AG20443 (cell line): ENCODE data around the gene EPB41.
"Not testable (repeated sequence)": the region's sequence is repeated elsewhere in the genome, so short reads cannot be mapped to it uniquely, and the experiment has no call there.

Experiments used
- DNase-seq: peaks from one replicate; pipeline ENCODE4 v3.0.0; 2012; ENCODE audit warnings: low spot score, mixed read lengths

Gene EPB41

DNA sequence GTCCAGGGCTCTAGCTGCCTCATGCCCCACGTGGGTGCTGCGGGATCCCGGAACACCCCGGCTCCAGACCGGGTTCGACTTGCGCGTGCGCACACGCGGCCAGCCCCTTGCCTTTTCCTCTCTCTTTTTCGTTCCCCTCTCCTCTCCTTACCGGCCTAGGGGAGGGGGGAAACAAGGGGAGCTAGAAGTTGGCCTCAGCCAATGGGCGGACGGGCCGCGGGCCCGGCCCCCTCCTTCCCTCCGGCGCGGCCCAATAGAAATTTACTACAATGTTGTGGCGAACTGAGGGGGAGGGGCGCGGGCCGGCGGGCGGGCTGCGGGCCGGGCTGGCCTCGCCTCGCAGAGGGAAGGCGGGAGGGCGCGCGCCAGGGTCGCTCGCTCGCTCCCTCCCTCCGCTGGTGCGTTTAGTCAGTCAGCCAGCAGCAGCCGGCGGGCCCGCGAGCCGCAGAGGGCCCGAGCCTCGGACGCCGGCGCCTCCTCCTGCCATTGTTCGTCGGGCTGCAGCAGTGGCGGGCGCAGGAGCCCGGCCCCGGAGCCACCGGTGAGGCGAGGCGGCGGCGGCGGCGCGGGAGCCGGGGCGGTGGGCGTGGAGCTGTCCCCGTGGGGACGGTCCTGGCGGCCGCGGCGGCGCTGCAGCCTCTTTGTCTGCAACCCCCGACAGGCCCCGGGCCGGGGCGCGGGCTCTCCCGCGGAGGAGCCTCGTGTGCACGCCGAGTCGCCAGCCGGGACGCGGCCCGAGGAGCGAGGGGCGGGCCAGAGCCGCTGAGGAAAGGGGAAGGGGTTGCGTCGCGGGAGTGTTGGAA, at the start of gene EPB41:
Gene EPB41, plus strand, starts transcription at position 342 of the 803 bp plus-strand sequence. CDS start 72,869 bp downstream, outside the sequence.
- DNase-seq: peak; percentile 97

DNA sequence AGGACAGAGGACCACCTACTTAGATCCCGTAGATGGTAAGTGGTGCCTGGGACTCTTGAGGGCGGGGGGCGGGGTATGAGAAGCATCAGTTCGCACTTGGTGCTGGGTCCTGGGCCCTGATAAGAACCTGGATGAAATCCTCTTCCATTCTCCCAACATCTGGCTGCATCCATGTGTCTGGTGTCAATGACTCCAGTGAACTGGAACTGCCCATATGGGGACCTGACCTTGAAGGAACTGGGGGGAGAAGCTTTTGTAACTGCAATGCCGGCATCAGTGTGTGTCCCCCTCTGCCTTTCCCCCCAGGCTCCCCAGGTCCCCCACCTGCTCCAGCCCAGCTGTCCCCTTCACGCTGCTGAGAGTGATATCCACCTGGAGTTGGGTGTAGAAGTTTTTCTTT, 49.7 kb upstream of the EPB41 start:
- DNase-seq: no peak

- DNase-seq: no peak
Measured at GRCh38 chr1:28865997-28866650, 48.2 kb upstream of the EPB41 start.

GRCh38 chr1:28867850-28868249, 46.5 kb upstream of the EPB41 start:
- DNase-seq: no peak

DNA sequence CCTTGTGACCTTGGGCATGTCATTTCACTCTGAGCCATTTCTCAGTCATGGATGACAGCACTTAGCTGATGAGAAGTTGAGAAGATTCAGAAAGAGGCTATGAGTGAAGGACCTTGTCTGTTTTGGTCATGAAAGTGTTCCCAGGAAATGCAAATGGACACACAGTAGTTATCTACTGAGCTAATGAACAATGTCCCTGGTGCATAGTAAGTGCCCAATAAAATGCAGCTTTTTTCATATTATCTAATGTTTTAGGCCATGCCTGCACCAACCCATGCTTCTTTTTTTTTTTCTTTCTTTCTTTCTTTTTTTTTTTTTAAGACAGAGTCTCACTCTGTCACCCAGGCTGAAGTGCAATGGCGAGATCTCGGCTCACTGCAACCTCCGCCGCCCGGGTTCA, 44.4 kb upstream of the EPB41 start:
- DNase-seq: no peak

DNA sequence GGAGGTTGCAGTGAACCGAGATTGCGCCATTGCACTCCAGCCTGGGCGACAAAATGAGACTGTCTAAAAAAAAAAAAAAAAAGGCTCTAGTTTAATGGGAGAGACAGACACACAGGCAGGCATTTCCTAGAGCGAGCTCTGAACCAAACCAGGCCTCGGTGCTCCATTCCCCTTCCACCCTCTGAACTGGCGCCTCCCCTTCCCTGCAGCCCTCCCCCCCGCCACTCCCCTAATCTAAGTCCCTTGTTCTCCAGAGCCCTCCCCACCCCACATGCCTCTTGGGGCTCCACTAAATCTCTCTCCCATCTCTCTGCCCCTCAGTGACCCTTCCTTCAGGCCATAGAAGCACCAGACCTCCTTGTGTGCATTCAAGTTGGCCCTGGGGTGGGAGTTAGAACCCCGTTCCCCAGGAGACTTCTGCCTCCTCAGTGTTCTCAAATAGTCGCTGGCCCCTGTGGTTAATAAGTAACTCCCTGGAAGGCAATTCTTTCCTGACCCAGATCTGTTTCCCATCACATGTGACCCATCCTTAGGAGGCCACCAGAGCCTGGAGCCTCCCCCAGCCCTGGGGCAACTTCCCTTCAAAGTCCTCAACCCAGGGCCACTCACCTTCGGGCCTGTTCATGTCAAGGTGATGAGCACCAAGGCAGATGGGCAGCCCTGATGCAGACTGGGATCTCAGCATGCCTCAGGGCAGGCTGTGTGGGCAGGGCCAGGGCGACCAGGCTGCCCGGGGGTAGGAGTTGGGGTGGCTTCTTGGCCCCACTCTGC, 42.6 kb upstream of the EPB41 start:
- DNase-seq: no peak

DNA sequence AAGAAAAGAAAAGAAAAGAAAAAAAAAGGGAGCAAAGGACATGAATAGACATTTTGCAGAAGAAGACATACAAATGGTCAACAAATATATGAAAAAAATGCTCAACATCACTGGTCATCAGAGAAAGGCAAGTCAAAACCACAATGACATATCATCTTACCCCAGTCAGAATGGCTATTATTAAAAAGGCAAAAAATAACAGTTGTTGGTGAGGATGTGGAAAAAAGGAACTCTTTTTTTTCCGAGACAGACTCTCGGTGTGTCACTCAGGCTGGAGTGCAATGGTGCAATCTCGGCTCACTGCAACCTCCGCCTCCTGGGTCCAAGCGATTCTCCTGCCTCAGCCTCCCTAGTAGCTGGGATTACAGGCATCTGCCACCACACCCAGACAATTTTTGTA, 39.2 kb upstream of the EPB41 start:
- not testable (repeated sequence) for DNase-seq

GRCh38 chr1:28877132-28877781, 37.1 kb upstream of the EPB41 start:
- DNase-seq: peak; percentile 86

DNA sequence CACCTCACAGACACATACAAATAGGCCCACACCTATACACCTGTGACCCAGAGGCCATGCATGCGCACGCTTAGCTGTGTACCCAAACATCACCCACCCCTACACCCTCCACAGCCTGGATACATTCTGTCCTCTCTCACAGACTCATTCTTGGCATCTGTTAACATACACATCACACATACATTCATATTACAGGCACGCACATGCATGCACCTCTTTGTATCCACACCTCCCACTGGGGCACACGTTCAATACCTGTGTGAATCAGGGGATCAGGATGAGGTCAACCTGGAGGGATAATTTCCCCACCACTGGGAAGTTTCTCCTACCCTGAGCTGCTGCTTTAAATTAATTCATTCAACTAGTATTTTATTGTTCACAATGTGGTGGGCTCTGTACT, 35.6 kb upstream of the EPB41 start:
- DNase-seq: no peak

GRCh38 chr1:28882009-28882628, 32.2 kb upstream of the EPB41 start:
- peak; percentile 89 for DNase-seq

GRCh38 chr1:28883242-28883616, 31.1 kb upstream of the EPB41 start:
- no peak for DNase-seq

DNA sequence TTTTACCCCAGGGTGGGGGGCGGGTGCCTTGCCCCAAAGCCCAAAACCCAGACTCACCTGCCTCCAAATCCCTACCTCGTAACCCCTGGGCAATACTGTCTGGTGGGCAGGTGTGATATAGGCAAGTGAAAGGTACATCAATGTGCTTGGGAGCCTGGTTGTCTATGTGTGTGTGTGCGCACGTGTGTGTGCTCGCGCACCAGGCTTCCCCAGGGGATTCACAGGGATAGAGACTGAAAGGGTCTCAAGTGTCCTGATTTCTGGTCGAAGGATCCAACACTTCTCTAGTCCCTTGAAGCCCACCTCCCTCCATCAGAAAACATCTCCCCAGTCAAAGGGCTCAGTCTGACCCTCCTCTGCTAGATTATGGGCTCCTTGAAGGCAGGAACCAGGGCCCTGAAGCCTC, 28.9 kb upstream of the EPB41 start:
- DNase-seq: no peak

GRCh38 chr1:28885977-28886730, 28.2 kb upstream of the EPB41 start:
- no peak for DNase-seq

DNA sequence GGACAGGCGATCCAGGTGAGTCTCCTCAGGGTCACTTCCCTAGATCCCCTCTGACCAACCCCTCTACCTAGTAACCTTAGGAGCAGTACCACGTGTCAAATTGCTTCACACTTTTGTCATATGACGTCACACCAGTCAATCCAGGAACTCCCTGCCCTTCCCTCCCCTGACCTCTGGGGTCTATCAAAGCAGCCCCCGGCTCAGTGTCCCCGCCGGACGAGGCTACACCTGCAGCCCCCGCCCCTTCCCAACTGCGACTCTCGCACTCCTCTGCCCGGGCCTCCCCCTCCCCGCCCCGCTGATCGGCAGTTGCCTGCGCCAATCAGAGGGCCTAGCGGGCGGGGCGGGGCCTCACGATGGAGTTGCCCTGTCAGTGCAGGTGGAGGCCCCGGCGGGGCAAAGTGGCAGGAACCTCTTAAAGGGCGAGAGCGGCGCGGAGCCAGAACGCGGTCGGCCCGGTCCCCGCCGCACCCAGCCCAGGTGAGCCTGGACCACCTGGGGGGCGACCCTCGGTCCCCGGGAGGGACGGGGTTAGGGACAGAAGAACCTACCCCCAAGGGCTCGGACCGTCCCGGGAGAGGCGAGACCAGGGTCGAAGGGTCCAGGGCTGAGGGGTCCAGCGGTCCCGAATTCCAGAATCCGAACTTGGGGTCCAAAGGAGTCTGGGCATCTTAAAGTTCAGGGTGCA, 27.5 kb upstream of the EPB41 start:
- DNase-seq: peak; percentile 96

DNA sequence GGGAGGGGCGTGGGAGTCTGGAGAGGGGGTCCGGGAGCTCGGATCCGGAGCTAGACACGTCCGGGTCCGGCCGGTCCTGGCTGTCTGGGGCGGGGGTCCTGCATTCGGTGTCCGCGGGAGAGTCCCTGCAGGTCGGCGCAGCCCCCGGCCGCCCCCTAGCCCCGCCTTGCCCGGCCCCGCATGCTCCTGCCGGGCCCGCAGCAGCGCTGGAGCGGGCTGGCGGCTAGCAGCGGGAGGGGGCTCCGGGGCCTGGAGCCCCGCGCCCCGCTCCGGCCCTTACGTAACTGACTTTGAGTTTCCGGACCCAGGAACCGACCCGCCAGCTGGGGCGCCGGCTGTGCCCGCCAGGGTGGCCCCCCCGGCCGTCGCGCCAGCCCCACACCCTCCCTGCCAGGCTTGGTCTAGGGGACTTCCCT, 26.9 kb upstream of the EPB41 start:
- peak; percentile 50 for DNase-seq

GRCh38 chr1:28887835-28888682, 26.3 kb upstream of the EPB41 start:
- DNase-seq: no peak

GRCh38 chr1:28888915-28889314, 25.5 kb upstream of the EPB41 start:
- DNase-seq: no peak

- no peak for DNase-seq
Measured at GRCh38 chr1:28889357-28889756, 25.0 kb upstream of the EPB41 start.

GRCh38 chr1:28890435-28890834, 23.9 kb upstream of the EPB41 start:
- DNase-seq: no peak

- DNase-seq: no peak
Measured at GRCh38 chr1:28890836-28891235, 23.5 kb upstream of the EPB41 start.
